Fibroblast of the conjunctiva (primary cell): ENCODE results near the gene MGAT5.

ENCODE experiments used
- DNase-seq: peaks from one replicate; pipeline ENCODE4 v3.0.0-alpha.2; 2010; ENCODE audit warnings: low read depth

The MGAT5 gene

DNA sequence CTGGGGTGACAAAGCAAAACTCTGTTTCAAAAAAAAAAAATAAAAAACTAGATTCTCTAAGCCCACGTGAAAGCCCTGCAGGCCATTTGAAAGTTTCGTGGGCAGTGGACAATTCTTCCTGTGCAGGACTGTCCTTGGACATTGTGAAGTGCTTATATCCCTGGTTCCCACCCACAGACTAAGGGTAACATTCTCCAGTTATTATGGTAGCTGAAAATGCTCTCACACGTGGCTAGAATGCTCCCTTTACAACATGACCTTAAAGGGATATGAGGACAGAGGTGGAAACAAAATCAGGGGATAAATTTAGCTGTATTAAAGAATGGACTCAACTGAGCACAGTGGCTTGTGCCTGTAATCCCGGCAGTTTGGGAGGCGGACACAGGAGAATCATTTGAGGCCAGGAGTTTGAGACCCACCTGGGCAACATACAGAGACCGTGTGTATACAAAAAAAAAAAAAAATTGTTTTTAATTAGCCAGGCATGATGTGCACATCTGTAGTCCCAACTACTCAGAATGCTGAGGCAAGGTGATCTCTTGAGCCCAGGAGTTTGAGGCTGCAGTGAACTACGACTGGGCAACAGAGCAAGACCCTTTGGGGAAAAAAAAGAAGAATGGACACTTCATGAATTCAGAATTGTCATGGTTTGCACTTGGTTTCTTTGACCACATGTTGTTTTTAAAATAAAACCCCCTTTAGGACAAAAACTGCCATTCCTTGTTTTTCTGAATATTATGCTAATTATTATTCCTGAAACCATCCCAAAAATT, 167.9 kb downstream of the MGAT5 start:
- no peak for DNase-seq

- no peak for DNase-seq
Observed at GRCh38 chr2:134425724-134426496, 172.0 kb downstream of the MGAT5 start.

DNA sequence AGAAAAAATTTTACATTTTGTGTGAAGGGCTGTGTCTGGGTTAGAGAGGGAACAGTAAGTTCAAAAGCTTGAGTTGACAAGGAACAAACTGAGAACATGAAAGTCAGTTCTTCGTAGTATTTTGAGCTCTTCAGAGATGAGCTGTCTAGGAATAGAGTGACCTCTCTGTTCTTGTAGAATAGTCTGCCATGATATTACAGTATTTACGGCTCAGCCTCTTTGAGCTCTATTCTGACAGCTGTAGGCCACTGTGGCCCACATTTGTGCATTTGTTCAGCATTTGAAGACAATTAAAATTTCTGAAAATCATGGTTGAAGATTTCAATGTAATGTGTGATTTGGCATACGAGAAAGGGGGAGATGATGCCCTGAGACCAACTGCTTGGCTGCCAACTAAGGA, 172.8 kb downstream of the MGAT5 start:
- no peak for DNase-seq

DNA sequence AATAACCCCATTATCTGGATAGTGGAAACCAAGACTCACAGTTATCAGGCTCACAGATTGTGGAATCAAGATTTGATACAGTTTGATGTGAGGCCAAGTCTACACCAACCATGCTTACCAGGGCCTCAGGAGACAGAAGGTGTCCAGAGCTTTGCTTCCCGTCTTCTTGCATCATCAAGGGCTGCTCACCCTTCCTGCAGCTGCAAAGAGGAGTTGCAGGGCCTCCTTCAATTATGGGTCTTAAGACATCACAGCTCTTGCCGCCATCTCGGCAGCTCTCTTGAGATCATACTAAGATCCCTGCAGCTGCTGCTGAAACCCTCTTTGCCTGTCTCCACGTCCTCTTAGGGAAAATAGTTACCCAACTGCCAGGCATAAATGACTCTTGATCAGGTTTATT, 176.0 kb downstream of the MGAT5 start:
- no peak for DNase-seq

GRCh38 chr2:134431838-134432434, 178.1 kb downstream of the MGAT5 start:
- DNase-seq = no peak

DNA sequence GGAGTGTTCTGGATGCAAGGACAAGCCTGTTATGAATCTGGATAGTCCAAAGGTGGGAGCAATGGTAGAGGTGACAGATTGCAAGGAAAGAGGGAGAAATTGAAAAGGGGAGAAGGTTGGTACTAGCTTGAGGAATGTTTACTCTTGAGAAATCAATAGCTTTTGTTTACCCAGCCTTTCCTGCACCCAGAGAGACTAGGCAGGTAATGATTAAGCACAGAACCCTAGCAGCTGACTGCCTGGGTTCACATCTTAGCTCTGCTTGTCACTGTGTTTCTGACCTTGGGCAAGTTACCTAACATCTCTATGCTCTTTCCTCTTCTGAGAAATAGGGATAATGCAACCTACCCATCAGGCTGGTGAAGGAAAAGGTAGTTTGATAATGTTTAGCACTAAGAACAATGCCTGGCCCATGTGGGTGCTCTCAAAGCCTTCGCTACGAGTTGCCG, 178.6 kb downstream of the MGAT5 start:
- DNase-seq = no peak

DNA sequence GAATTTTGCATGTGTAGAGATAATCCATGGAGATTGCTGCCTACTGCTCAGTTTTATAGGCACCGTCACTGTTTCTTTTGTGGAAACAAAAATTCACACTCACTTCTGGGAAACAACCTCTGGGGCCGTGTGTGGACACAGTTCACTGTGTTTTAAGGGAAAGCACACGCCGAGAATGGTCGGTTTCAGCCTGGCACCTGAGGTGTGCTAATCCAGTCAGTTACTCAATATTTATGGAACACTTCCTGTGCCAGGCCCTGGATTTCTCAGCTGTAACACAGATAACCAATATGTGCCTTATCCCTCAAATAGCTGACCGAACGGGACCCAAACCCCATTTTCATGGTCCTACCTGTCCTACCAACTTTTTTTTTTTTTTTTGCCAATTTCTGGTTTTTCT, 179.6 kb downstream of the MGAT5 start:
- DNase-seq = no peak

DNA sequence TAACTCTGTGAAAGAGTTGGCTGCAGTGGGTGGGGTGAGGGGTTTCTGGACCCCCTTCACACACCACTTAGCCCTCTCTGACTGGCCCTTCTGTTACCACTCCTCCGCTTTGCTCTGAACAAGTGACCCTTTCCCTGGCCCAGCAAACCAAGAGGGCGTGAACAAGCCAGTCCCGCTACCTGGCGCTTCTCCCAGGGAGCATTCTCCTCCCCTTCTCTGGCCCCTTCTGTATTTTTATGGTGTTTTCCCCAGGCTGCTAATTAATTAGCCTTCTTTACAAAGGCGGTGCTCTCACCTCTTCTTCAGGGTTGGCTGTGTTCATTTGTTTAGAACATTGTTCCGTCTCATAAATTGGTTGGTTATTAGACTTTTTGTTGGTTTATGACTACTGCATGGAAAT, 180.1 kb downstream of the MGAT5 start:
- DNase-seq = no peak

DNA sequence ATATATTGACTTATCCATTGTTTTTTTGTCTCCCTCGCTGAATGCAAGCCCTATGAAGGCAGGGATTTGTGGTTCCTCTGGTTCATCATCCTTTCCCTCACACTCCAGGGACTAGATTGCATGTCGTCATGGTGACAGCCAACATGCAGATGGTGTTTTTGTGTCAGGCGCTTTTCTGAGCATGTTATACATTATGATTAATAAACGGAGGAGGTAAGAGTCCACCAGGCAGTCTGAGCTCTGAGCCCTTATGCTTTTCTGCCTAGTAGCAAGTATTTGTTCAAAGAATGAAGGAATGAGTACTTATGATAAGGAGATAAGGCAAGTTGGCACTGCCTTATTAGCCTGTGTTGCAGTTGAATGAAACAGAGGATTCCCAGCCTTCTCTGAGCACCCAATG, 181.6 kb downstream of the MGAT5 start:
- DNase-seq = no peak

- no peak for DNase-seq
Observed at GRCh38 chr2:134435936-134436335, 182.1 kb downstream of the MGAT5 start.

DNA sequence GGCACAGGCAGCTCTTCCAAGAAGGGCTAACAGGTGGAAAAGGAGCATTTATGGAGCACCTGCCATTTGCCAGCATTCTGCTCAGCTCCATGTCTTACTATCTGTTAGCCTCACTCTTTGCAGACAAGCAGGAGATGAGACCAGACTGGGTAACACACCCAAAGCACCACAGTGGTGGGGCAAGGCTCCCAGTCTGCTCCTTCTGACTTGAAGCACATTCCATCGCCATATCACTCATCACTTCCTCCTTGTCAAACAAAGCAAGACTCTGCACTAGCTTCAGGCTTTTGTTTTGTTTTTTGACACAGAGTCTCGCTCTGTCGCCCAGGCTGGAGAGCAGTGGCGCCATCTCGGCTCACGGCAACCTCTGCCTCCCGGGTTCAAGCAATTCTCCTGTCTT, 182.8 kb downstream of the MGAT5 start:
- DNase-seq = no peak

- DNase-seq = no peak
Observed at GRCh38 chr2:134438371-134438770, 184.5 kb downstream of the MGAT5 start.

DNA sequence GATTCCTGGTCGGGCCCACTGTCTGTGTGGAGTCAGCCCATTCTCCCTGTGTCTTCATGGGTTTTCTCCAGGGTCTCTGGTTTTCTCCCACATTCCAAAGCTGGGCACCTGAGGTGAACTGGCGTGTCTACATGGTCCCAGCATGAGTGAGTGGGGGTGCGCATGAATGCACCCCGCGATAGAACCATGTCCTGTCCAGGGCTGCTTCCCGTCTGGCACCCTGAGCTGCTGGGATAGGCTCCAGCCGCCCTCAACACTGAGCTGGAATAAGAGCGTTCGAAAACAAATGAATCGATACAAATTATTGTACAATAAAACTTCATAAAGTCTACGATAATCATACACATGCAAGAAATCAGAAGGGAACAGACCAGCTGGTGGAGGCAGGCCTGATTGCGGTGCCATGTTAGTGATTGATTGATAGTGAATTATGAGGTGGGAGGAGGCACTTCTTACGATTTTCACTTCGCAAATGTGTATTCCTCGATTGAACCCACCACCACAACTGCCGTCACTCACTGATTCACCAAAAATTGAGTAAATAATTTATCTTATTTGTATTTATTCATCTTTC, 186.6 kb downstream of the MGAT5 start:
- DNase-seq = no peak

- DNase-seq = no peak
Observed at GRCh38 chr2:134441153-134441863, 187.4 kb downstream of the MGAT5 start.

DNA sequence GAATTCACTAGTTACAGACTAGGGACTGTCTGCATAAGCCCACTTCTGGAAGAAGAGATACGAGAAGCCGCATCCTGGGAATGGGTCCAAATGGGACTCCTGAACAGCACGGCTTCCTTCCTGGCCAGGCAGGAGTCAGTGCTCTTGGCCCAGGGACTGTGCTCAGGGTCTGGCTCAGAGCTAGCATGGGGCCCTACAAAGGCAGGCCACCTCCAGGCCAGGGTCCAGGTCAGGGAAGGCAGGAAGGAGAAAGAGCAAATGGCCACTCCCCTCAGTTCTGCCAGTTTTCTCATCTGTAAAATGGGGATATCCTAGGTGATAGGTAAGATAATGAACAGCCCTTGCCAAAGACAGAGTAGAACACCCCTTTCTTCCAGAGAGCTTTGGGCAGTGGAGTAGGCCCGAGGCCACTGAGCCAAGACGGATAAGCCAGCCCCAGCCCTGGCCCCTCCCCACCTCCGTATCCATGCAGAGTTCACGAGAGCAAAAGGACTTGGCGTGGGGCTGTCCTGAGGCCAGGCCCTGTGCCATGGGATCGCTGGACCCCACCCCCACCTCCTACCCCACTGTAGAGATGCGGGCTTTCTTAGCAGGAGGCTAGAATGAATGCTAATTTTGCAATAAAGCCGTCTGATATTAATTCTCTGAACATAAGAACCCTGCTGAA, 190.1 kb downstream of the MGAT5 start:
- no peak for DNase-seq

- DNase-seq = no peak
Observed at GRCh38 chr2:134445116-134445515, 191.2 kb downstream of the MGAT5 start.

DNA sequence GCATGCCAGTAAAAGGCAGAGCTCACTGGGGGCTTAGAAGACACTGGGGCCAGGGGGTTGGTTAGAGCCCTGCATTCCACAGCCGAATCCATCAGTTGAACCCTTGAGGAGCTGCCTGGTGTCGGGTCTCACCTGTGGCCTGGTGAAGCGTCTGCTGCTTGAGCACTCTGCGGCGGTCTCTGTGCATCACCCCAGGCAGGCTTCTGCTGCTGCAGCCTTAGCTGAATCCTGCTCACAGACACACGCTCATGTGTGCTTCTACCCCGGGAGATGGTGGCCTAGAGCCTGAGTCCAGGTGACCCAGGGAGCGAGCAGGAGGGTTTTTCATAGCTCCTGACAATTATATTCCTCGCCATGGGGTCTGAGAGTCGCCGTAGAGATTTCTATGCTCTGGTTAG, 192.1 kb downstream of the MGAT5 start:
- DNase-seq = no peak

DNA sequence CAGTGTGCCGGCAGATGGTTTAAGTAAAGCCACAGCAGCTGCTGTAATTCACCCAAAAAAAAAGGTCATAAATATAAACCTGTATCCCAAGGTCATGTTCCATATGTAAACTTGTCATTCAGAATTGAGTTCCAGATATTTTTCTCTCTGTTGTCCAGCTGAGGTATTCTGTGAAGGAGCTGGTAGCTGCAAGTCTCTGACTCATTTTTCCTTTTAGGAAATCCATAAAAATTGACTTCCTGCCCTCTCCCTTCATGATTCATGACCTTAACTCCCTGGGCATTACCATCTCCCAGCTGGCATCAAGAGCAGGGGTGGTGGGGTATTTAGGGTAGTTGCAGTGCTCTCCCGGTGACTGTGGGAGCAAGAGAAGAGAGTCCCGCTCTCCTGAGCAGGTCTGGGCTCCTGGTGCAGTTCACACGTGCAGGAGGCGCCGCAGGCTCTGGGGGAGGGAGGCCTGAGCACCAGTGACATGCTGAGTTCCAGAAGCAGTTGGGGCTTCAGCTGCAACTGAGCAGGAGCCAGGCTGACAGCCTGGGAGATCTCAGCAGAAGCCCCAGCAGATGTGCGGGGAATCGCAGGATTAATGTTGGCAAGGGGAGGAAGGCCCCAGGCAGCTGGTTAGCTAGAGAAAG, 192.6 kb downstream of the MGAT5 start:
- DNase-seq = no peak

- no peak for DNase-seq
Observed at GRCh38 chr2:134447669-134448068, 193.8 kb downstream of the MGAT5 start.

GRCh38 chr2:134448650-134449049, 194.8 kb downstream of the MGAT5 start:
- DNase-seq = no peak

DNA sequence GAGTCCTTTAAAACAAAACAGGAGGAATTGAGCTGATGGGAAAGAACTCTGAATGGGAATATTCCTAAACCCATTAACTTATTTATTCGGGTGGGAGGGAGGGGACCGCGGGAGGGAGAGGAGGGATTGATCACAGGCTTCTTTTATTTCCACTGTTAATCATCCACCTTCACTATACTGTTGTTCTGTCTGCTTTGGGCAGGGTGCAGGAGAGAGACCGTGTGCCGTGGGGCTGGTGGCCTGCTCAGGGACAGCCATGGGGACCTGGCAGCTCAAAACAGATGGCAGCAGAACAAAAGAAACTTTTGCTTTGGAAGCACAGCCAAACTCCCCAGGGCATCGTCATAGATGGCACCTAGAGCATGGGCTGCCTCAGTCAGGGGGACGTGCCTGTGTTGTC, 195.3 kb downstream of the MGAT5 start:
- DNase-seq = no peak
